GF-D8 (cell line): ENCODE measurements around the gene LPAR1.

Experiments used
- DNase-seq: peaks from one replicate; lab custom pipeline; 2025; lab: John Stamatoyannopoulos, UW

LPAR1 gene

GRCh38 chr9:111001526-111001925 lies 36.7 kb downstream of the LPAR1 start:
- peak; percentile 27 for DNase-seq

- no peak for DNase-seq
These were observed 38.1 kb downstream of the LPAR1 start for GRCh38 chr9:111000202-111000601.

- no peak for DNase-seq
These were observed 38.9 kb downstream of the LPAR1 start for GRCh38 chr9:110999379-110999778.

- DNase-seq, result no peak
These were observed 40.4 kb downstream of the LPAR1 start for GRCh38 chr9:110997847-110998246.

GRCh38 chr9:110996436-110997220 lies 41.6 kb downstream of the LPAR1 start:
- no peak for DNase-seq

- DNase-seq, result no peak
These were observed 42.6 kb downstream of the LPAR1 start for GRCh38 chr9:110995420-110996340.

GRCh38 chr9:110994771-110995241 lies 43.5 kb downstream of the LPAR1 start:
- DNase-seq, result no peak

GRCh38 chr9:110990481-110990880 lies 47.8 kb downstream of the LPAR1 start:
- DNase-seq, result no peak

- DNase-seq, result no peak
These were observed 51.7 kb downstream of the LPAR1 start for GRCh38 chr9:110986529-110986928.

- no peak for DNase-seq
These were observed 53.3 kb downstream of the LPAR1 start for GRCh38 chr9:110984890-110985437.

GRCh38 chr9:110980261-110980660 lies 58.0 kb downstream of the LPAR1 start:
- DNase-seq, result no peak

GRCh38 chr9:110979636-110980035 lies 58.6 kb downstream of the LPAR1 start:
- DNase-seq, result no peak

GRCh38 chr9:110978516-110978915 lies 59.8 kb downstream of the LPAR1 start:
- DNase-seq, result no peak

- DNase-seq, result no peak
These were observed 61.0 kb downstream of the LPAR1 start for GRCh38 chr9:110977259-110977709.

- no peak for DNase-seq
These were observed 62.3 kb downstream of the LPAR1 start for GRCh38 chr9:110975969-110976368.

- no peak for DNase-seq
These were observed 63.0 kb downstream of the LPAR1 start for GRCh38 chr9:110975278-110975677.

- DNase-seq, result no peak
These were observed 66.6 kb downstream of the LPAR1 start for GRCh38 chr9:110971705-110972104.

GRCh38 chr9:110971234-110971633 lies 67.0 kb downstream of the LPAR1 start:
- DNase-seq, result no peak

- no peak for DNase-seq
These were observed 68.3 kb downstream of the LPAR1 start for GRCh38 chr9:110969971-110970386.

- no peak for DNase-seq
These were observed 70.2 kb downstream of the LPAR1 start for GRCh38 chr9:110968096-110968495.

- no peak for DNase-seq
These were observed 71.1 kb downstream of the LPAR1 start for GRCh38 chr9:110967196-110967595.

GRCh38 chr9:110960288-110960687 lies 78.0 kb downstream of the LPAR1 start:
- no peak for DNase-seq
